ENCODE data around the gene HYKK. TPM values are rescaled to one million over a fixed set of nuclear protein-coding genes. Genes with fewer than 3 reads are reported as not detected.

HYKK gene
- total RNA-seq, 1 donor from 2014 or later: 4.4 TPM

GRCh38 chr15:78567531-78567930 is 60.2 kb downstream of the HYKK start:
- ATAC-seq: no peak
- intact Hi-C loops (cut with DNase I): no loop called here
- DNase-seq (ENCODE audit: missing footprints): no peak

- DNase-seq (ENCODE audit: missing footprints) (no peak), ATAC-seq (no peak)
- intact Hi-C loops (cut with DNase I): no loop called here
Observed at GRCh38 chr15:78570710-78571109, 63.3 kb downstream of the HYKK start.

DNA sequence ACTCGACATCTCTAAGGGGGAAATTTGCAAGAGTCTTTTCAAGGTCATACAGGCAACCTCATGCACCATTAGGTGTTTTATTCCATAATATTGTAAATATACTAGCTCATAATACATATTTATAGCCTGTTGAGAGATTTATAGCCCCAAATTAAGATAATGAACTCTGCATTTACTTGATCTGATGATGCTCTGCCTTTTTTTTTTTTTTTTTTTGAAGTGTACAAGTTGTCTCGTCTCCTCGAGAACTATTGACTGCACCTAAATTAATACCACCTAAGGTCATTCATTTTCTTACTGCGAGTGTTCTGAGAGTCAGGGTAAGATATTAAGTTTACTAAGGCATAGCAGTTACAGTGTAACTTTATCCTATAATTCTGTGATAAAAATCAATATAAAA is 64.0 kb downstream of the HYKK start:
- no peak for ATAC-seq
- intact Hi-C loops (cut with DNase I): no loop called here
- DNase-seq (ENCODE audit: missing footprints): no peak

- ATAC-seq (no peak), DNase-seq (ENCODE audit: missing footprints) (no peak)
- intact Hi-C loops (cut with DNase I): no loop called here
Observed at GRCh38 chr15:78573416-78573815, 66.0 kb downstream of the HYKK start.

- intact Hi-C loops (cut with DNase I): no loop called here
- no peak for DNase-seq (ENCODE audit: missing footprints)
Observed at GRCh38 chr15:78574944-78575343, 67.6 kb downstream of the HYKK start.

More at GRCh38 chr15:78574944-78575343, 67.6 kb downstream of the HYKK start:
- no peak for ATAC-seq

Other genes starting within 250 kb of the HYKK start
- gene DNAJA4, start 243.0 kb upstream of the HYKK start, total RNA-seq: 125 TPM
- gene SKIC8, start 208.0 kb upstream of the HYKK start, total RNA-seq: 30.0 TPM
- not detected for gene CRABP1, start 167.2 kb upstream of the HYKK start, total RNA-seq
- gene IREB2, start 69.4 kb upstream of the HYKK start, total RNA-seq: 22.5 TPM
- 118 TPM for gene PSMA4, start 32.9 kb downstream of the HYKK start, total RNA-seq
- 3.7 TPM for gene CHRNA5, start 57.9 kb downstream of the HYKK start, total RNA-seq
- gene CHRNA3, start 113.4 kb downstream of the HYKK start, total RNA-seq: 0.08 TPM
- not detected for gene CHRNB4, start 133.6 kb downstream of the HYKK start, total RNA-seq

Data from Right ventricle myocardium inferior (tissue), 1 donor.